ENCODE data around the gene LOXHD1. TPM values are rescaled to one million over a fixed set of nuclear protein-coding genes. Genes with fewer than 3 reads are reported as not detected.

The LOXHD1 gene
- total and polyA plus RNA-seq, 10 of the 15 experiments (the other 5 are each of a cell fraction or from before 2014, with no cell fraction given), result not detected

DNA sequence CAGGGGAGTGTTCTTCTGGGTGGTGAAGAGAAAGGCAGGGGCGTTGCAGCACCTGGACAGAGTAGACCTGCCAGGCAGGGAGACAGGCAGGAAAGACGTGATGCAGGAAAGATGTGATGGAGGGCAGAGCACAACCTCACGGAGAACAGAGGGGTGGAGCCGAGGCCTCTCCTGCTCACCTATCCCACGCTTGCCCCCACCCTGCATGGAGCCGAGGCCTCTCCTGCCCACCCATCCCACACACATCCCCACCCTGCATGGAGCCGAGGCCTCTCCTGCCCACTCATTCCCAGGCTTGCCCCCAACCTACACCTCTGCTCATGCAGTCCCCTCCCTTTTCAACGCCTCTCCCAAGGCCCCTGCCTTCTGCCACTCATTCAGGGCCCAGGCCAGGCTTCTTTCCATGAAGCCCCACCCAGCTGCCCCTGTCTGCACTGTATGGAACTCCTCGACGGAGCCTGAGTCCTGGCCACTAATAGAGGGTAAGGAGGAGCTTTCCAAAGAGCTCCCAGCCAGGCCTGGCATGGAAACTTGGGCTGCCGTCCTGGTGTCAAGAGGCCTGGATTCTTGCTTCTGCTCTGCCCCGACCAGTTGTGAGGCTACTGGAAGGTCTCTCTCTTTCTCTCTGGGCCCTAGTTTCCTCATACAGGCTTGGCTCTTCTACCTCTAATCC lies 32.0 kb upstream of the LOXHD1 start:
- intact Hi-C loops (cut with micrococcal nuclease; ENCODE audit: unreplicated experiment) (no loop called here), in situ Hi-C loops (cut with MboI) (no loop called here)
- no peak overlapping the region for H2AFZ ChIP-seq (ENCODE audit: control insufficient read depth, low read depth, low read length)
- SMC1A ChIA-PET (ENCODE audit: uncharacterized antibody, unreplicated experiment), result no interaction called here
- CTCF ChIA-PET, result no interaction called here
- no peak for FAIRE-seq
- BruUV-seq (replicated peaks), result no TSS peak
- no peak overlapping the region for H3K4me2 ChIP-seq (ENCODE audit: control insufficient read depth, insufficient read depth)
- POLR2A ChIA-PET, result no interaction called here
- no peak overlapping the region for H3K9ac ChIP-seq (ENCODE audit: control insufficient read depth, insufficient read depth, low read length)
- no peaks in the 10 kb centered on the region for H3K79me2 ChIP-seq (ENCODE audit: control insufficient read depth, insufficient read depth, low read length)
- WGBS (ENCODE audit: insufficient coverage, insufficient replicate concordance, low lambda C conversion rate, missing lambda C conversion rate), result 56% methylated on average over 11 of the region's 12 CpGs
- RAD21 ChIA-PET (ENCODE audit: unreplicated experiment), result no interaction called here
- TF ChIP-seq, protein P1, sequence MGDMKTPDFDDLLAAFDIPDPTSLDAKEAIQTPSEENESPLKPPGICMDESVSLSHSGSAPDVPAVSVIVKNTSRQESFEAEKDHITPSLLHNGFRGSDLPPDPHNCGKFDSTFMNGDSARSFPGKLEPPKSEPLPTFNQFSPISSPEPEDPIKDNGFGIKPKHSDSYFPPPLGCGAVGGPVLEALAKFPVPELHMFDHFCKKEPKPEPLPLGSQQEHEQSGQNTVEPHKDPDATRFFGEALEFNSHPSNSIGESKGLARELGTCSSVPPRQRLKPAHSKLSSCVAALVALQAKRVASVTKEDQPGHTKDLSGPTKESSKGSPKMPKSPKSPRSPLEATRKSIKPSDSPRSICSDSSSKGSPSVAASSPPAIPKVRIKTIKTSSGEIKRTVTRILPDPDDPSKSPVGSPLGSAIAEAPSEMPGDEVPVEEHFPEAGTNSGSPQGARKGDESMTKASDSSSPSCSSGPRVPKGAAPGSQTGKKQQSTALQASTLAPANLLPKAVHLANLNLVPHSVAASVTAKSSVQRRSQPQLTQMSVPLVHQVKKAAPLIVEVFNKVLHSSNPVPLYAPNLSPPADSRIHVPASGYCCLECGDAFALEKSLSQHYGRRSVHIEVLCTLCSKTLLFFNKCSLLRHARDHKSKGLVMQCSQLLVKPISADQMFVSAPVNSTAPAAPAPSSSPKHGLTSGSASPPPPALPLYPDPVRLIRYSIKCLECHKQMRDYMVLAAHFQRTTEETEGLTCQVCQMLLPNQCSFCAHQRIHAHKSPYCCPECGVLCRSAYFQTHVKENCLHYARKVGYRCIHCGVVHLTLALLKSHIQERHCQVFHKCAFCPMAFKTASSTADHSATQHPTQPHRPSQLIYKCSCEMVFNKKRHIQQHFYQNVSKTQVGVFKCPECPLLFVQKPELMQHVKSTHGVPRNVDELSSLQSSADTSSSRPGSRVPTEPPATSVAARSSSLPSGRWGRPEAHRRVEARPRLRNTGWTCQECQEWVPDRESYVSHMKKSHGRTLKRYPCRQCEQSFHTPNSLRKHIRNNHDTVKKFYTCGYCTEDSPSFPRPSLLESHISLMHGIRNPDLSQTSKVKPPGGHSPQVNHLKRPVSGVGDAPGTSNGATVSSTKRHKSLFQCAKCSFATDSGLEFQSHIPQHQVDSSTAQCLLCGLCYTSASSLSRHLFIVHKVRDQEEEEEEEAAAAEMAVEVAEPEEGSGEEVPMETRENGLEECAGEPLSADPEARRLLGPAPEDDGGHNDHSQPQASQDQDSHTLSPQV (IDR thresholded peaks at IDR 0.05), result no peak
- TF ChIP-seq CHD4 (IDR thresholded peaks at IDR 0.05) (no peak), CEBPB (IDR thresholded peaks at IDR 0.05; ENCODE audit: borderline replicate concordance in 1 of 2, low read depth in 2 of 2, low read length in 2 of 2) (no peak)
- no peaks in the 10 kb centered on the region for H4K20me1 ChIP-seq (ENCODE audit: control insufficient read depth, insufficient read depth)
- H3K27me3 ChIP-seq (replicated peaks in 1 of 2; ENCODE audit: control insufficient read depth in 2 of 2, insufficient read depth in 2 of 2, low read length in 1 of 2), result no peaks in the 10 kb centered on the region
- no peaks in the 10 kb centered on the region for H3K4me1 ChIP-seq (ENCODE audit: control insufficient read depth, insufficient read depth, low read length)
- DNase-seq (ENCODE audit: low read depth, low spot score), result no peak
- H3K27ac ChIP-seq (ENCODE audit: control insufficient read depth, insufficient read depth), result no peak overlapping the region
- no peaks in the 10 kb centered on the region for H3K9me3 ChIP-seq (replicated peaks; ENCODE audit: control insufficient read depth, insufficient read depth, low read length)
- ATAC-seq, result no peak
- H3K4me3 ChIP-seq, result no peak overlapping the region
- no peaks in the 10 kb centered on the region for H3K36me3 ChIP-seq (ENCODE audit: control insufficient read depth in 2 of 2, insufficient read depth in 2 of 2, low read length in 1 of 2)

Measured in GM12878 (cell line).